HG02763 (cell line): ENCODE data around the gene KCNG4.

Source experiments
- ATAC-seq: cut with Tn5 transposase; IDR thresholded peaks from one replicate; pipeline ENCODE4 v1.9.1; 2021; ENCODE audit warnings: mild to moderate bottlenecking, moderate library complexity; ENCODE audit not compliant: unreplicated experiment

The KCNG4 gene

DNA sequence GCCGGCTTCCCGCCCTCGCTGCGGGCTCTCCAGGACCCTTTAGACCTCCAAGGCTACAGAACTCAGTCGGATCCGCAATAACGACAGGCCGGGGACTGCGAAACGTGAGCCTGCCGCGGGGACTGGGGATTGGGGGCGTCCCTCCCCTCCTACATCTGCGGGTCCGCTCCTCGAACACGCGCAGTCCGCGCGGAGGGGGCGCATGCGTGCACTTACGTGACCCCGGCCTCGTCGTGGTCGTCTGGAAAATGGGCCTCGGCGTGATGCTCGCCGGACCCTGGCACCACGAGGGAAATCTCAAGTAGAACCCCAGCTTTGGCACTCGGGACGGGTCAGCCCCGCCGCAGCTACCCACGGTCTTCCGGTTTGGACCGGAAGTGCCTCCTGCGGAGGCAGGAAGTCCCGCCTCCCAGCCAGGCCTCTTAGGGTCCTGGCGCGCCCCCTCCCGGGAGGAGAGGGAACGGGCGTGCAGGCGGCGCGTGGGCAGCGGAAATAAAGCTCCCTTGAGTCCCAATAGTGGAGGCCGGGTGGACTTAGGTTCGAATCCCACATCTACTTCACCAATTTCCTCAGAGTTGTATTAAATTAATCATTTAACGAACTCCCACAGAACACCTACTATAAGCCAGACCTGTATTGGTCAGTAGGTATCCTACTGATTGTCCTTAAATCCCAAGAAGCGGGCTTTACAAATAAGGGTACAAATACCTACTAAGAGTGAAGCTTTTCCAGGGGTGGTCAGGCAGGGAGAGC, 53.0 kb downstream of the KCNG4 start, which contains the start of gene TAF1C:
Gene TAF1C (minus strand): TSS at position 373 of the 753 bp plus-strand sequence. CDS start 2,069 bp downstream, outside the sequence.
- ATAC-seq, result peak; percentile 92

DNA sequence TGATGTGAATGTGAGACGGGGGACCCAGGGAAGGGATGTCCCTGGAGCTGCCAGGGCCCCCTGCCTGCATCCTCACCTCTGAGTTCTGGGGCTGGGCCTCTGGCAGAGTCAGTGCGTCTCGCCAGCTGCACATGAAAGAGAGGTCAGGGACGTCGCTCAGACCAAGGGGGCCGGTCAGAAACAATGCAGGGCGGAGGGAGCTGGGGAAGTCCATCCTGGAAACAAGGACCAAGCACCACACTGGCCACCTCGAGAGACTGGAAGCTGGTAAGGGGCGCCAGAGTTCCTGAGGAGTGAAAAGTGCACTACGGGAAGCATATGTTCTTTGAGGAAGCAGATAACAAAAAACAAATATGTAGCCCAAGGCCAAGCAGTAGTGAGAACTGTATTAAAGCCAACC, 55.0 kb downstream of the KCNG4 start:
- ATAC-seq, result no peak

DNA sequence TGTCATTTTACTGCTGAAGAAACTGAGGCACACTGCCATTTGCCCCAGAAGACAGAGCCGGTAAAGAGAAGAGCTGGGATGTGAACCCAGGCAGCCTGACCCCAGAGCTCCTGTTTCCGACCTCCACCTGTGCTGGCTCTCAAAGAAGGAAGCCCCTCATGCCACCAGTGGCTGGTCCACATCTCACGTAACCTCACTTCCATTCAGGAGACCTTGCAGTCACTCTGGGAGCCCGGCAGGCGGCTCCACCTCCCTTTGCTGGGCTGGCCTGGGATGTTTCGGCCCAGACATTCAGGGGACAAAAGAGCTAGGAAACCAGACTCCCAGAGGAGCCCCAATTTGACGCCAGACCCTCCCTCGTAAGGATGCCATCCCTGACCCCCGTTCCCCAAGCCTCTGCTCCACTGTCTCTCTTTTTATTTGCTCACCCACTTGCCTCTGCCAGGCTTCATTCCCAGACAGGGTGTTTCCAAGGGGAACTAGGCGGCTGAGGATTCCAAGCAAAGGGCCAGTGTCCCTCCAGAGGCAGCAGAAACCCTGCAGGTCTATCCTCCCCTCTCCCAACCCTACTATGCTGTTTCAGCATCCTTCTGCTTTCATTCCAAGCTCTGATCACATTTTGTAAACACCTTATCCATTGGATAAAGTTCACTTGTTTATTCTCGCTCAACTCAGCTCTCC, 55.8 kb downstream of the KCNG4 start:
- no peak for ATAC-seq

DNA sequence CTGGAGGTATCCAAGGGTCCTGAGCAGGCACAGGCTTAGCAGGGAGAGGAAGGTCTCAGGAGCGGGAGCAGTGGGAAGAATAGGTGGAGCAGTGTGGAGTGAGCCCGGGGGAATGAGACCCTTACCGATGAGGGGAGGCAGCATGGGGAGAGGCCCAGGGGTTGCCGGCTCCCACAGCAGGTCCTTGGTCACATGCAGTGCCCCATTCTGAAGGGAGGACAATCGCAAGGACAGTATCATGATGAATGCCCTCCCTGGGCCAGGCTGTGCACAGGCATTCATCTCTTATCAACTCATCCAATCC, 56.3 kb downstream of the KCNG4 start:
- ATAC-seq, result no peak

DNA sequence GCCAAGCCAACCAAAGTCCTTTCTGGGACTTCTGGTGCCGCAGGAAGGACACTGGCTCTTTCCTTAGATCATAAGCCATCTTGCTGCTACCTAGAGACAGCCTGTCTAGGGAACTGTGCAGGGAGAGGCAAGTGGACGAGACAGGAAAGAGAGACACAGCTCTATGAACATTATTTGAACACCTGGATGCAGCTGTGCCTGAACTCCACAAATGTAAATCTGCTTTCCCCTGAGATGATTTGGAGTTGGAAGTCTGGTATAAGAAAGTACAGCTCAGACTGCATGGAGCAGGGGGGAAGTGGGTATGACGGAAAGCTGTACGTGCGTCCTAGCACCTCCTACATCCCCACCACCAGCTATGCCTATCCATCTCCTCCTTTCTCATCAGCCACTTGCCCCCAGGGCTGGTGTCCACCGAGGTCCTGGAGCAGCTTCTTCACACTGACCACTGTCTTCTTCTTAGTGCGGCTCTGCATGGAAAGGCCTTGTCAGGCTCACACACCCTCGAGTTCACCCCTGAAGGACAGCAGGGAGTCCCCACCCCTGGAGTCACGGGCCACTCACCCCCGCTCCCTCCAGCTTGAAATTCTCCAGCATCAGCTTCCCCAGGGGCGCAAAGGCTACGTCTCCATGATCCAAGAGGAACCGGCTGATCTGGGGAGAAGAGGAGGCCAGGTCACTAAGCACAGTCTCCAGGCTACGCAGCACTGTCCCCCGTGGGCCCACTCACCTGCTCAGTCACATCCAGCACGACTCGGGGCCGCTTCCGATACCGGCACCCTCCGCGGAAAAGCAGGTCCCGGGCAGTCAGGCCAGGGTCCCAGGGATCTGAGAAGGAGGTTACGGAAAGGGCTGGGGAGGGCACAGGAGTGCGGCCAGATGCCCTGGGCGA, 56.9 kb downstream of the KCNG4 start:
- no peak for ATAC-seq

DNA sequence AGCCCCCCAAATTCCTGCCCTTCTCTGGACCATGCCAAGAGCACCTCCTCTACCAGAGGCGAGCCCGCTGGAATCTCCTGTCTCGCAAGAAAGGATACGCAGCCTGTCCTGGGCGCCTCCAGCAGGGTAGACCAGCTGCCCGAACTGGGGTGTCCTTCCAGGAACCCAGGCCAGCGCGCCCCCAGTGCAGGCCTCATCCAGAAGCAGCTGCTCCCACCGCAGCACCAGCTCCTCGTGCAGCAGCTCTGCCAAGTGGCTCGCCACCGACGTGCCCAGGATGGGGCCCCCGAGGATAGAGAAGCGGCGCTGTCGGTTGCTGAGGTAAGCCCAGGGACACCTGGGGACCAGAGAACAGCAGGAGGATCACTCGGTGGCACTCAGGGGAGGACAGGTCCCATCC, 57.7 kb downstream of the KCNG4 start:
- ATAC-seq, result no peak

DNA sequence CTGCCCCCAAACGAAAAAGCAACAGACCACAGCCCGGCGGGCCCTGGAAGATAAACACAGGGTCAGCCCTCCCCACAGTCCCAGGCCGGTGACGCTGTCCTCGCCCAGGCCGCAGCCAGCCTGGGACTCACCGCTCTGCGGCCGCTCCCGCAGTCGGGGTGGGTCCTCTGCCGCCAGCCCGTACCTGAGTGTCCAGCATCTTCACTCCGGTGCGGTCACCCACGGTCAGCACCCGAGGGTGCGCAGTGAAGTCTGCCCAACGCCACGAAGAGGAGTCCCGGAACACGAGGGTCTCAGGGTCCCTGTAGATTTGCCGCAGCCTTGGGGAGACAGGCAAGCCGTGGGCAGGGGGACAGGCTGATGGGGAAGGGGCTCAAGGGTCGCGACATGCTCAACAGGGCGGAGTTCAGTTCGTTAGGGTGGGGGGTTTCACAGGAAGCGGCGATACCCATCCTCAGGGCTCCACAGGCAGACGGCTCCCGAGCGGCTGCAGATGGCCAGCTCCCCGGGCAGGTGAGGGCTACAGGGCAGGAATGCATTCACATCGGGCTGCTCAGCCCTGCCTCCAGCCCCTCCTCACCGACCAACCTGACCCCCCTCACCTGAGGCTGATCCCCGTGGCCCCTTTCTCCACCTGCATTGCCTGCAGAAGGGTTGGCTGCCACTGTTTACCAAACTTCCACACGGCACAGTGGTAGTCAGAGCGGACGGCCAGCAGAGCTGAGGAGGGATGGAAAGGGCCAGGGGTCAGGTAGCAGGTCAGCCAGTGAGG, 58.5 kb downstream of the KCNG4 start:
- ATAC-seq, result no peak

DNA sequence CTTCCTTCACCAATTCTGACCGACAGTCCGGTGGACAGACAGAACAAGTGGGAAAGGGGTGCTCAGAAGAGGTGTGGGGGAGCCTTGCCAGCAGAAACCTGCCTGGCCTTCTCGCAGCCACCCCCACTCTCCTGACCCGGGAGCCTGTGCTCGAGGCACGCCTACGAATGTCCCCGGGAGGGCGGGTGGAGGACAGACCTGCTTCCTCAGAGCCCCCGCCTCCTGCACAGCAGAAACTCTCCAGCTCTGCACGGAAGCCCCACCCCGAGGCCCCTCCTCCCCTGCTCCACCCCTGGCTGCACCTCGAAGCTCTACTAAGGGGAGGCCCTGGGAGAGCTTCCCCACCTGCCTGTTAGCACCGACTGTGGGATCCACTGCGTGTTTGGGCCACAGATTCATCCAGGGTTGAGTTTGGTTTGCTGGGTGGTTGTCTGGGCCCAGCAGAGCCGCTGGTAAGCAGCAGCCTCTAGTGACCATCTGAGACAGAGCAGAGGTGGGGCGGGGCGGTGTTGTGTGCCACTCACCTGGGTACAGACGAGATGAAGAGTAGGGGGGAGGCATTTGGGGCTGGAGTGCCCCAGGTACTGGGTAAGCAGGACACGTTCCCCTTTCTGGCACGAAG, 59.2 kb downstream of the KCNG4 start:
- no peak for ATAC-seq

DNA sequence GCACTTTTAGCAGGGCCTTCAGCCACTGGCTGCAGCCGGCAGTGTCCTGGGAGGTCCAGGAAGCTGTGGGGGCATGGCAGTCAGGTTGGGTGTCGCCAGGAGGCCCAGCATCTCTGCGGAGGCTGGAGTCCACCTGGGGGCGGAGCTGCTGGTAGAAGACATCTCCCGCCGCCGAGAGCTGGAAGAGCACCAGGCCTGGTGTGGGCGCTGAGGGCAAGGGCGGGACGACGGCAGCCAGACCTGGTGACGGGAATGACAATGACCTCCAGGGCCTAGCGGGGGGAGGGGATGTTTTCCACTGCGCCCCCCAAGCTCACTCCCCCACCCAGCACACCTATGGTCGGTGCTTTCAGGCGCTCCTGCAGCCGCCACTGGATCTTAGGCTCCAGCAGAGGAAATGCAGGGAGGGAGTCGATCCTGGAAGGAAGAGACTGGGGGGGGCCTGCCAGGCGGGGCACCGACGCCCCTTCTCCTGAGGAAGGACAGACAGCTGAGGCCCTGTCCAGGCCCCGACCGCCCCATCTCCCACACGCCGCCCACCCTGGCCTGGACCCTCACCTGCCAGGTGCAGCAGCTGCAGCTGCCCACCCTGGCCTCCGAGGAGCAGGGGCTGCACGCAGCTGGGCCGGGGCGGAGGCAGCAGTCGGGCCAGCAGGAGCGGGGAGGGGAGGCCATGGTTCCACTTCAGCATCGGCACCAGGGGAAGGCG, 60.0 kb downstream of the KCNG4 start:
- ATAC-seq, result no peak

DNA sequence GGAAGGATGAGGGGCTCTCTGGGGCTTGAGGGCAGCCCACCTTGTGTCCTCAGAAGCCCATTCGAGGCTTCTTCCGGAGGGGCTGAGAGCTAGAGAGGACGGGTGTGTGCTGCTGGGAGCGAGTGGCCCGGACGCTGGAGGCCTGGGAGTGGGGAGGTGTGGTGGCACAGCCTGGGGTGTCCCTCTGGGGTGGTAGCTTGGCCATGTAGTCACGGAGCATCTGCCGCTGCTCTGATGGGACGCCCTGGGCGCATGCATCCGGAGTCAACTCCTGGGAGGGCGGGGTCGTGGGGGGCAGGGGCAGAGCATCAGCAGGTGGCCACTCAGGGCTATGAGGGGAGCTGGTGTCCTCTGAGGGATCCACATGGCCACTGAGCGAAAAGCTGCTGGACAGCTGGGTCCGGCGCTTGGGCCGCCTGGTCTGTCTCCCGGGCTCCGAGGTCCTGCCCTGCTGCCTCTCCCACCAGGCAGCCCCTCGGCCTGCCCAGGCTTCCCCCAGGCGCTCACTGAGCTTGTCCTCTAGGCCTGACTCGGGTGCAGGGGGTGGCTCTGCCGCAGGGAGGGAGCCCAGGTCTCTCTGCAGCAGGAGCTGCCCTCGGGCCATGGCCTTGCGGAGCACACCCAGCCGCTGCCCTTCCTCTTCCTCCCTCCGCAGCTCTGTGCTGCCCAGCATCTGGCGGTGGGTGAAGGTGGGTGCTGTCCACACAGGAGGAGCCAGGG, 60.8 kb downstream of the KCNG4 start:
- no peak for ATAC-seq

DNA sequence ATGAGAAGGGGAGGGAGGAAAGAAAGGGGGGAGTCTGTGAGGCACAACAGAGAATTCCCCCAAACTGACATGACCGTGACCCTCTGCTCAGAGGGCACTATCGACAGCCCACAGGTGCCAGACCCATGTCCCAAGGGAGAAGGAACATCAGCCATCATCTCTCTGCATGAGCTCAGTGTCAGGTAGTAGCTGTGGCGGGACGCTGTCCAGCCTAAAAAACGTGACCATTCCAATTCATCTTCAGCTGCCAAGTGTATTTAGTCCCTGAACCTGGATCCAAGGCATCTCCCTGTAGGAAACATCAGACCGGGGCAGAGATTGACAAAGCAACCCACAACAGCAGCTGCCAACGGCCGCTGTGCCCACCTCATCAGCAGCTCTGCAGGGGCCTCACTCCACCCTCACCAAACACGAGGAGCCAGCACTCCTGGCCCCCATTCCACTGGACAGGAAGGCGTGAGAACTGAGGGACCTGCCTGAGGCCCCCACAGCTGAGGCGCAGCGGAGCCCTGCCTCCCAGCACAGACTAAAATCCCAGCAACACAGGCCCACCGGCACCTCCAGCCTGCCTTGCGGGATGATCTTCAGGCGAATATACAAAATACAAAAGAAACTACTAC, 61.6 kb downstream of the KCNG4 start:
- ATAC-seq, result no peak

DNA sequence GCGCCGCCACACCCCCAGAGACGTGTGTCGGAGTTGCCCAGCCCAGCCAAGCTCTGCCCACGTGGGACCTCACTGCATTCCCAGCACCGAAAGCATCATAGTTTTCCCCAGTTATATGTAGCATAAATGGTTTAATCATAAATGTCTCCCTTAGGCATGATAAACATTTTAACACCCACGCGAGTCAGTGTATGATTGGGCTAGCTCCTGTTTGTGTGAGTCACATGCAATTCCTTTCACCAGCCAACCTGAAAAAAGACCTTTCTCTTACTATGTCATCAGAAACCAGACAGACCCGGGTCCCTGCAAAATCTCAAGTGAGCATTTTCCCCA, 62.1 kb downstream of the KCNG4 start:
- ATAC-seq, result no peak

DNA sequence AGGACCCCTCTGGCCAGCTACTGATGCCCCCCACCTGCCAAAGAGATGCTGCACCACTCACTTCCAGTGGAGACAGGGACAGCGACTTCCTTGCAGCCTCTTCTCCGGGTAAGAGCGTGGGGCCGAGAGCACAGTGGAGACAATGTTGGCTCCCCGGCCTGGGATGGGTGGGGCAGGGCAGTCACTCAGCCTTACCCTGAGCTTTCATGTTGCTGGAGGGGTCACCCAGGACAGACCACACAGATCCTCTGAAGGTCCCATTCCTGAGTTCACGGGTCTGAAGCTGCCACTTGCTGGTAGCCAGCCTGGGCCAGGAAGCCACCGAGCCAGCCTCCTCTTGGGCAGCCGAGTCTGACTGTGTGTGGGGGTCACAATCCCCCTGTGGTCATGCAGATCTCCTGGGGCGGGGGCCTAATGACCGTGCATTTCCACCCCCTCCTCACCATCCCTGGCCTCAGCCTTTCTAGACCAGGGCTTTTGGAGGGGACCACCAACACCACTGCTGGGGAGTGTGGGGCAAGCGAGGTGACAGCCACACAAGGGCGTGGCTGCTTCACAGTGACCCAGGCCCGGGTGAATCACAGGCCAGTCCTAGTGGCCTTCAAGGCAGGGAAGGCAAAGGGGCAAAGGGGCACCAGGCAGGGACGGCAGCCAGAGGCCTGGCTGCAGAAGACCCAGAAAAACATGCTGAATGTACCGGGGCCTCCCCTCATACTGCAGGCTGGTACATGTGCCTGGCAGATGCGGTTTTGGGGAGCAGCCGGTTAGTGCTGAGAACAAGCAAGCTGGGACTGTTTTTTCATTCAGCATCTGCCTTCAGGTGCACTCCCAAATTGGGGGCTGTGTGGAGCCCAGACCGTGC, 63.4 kb downstream of the KCNG4 start:
- no peak for ATAC-seq

DNA sequence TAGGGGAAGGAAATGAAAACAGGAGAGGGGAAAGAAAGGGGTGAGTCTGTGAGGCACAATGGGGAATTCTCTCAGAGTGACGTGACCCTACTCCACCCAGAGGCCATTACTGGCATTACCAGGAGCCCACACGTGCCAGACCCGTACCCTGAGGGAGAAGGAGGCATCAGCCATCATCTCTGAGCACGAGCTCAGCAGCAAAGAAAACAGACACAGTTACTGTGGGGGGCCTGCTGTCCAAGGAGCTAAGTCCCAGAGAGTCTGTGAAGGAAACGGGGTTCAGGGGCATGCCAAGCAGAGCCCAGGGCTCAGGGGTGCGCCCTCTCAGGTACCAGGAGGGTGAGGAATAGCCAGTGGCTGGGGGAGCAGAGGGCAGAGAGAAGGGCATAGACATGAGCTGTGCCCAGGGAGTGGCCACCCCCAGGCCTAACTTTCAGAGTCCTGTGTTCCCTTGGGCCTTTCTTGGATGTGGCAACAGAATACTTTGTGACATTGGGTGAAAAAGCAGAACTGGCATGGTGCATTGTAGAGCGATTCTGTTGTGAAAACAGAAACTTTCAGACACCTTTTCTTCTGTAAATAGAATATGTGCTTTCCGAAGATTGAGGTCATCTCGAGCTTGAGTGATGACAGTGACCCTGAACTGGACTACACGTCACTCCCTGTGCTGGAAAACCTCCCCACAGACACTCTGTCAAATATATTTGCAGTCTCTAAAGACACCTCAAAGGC, 64.3 kb downstream of the KCNG4 start:
- ATAC-seq, result peak; percentile 48

DNA sequence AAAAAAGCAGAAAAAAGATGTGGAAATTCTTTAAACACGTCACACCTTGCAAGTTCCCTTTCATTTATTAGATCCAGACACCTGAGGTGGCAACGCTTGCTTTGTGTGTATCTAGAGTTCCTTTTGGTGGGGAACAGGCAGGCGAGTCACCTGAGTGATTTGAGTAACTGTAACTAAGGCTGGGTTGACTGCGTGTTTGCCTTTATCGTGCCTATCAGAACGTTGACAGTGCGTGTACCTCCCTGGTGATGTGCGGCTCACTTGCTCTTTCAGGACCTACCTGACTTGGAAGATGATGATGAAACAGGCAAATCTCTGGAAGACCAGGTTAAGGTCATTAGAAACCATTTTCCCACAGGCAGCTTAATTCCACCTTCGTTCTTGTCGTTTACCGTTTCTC, 65.4 kb downstream of the KCNG4 start:
- ATAC-seq, result no peak

DNA sequence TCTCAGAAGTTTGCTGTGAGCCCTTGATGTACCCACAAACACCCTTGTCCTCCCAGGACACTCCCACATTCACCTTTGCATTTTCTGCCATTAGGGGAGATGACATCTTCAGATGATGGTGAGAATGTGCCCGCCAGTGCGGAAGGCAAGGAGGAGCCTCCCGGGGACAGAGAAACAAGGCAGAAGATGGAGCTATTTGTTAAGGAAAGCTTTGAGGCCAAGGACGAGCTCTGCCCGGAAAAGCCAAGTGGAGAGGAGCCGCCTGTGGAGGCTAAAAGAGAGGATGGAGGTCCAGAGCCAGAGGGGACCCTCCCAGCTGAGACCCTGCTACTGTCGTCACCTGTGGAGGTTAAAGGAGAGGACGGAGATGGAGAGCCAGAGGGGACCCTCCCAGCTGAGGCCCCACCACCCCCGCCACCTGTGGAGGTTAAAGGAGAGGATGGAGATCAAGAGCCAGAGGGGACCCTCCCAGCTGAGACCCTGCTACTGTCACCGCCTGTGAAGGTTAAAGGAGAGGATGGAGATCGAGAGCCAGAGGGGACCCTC, 70.0 kb downstream of the KCNG4 start:
- no peak for ATAC-seq
